ENCODE data around the gene TBC1D14.

Gene TBC1D14

GRCh38 chr4:7025040-7025602, 115.5 kb downstream of the TBC1D14 start:
- no peak overlapping the region for H3K27ac ChIP-seq

DNA sequence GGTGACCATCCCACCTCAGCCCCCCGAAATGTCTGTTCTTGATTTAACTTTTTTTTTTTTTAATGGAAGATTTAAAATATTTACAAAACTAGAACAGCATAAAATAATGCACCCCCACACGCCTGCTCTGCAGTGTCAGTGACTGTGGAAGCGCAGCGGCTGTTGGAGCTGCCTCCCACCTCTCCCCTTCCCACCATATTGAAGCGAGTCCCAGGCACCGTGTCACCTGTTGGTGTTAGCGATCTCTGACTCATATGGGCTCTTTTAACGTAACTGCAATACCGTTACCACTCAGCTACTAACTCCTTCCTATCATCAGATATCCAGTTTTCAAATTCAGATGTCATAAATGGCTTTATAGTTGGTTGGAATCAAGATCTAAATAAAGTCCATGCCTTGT, 116.5 kb downstream of the TBC1D14 start:
- no peak overlapping the region for H3K27ac ChIP-seq
- no peak for TF ChIP-seq ZFX (IDR thresholded peaks at IDR 0.05; ENCODE audit: borderline replicate concordance)
- TF ChIP-seq, protein P1, sequence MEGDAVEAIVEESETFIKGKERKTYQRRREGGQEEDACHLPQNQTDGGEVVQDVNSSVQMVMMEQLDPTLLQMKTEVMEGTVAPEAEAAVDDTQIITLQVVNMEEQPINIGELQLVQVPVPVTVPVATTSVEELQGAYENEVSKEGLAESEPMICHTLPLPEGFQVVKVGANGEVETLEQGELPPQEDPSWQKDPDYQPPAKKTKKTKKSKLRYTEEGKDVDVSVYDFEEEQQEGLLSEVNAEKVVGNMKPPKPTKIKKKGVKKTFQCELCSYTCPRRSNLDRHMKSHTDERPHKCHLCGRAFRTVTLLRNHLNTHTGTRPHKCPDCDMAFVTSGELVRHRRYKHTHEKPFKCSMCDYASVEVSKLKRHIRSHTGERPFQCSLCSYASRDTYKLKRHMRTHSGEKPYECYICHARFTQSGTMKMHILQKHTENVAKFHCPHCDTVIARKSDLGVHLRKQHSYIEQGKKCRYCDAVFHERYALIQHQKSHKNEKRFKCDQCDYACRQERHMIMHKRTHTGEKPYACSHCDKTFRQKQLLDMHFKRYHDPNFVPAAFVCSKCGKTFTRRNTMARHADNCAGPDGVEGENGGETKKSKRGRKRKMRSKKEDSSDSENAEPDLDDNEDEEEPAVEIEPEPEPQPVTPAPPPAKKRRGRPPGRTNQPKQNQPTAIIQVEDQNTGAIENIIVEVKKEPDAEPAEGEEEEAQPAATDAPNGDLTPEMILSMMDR (IDR thresholded peaks at IDR 0.05) = no peak

More at GRCh38 chr4:7025040-7025602, 115.5 kb downstream of the TBC1D14 start:
- no peak for TF ChIP-seq ZFX (IDR thresholded peaks at IDR 0.05; ENCODE audit: borderline replicate concordance)
- TF ChIP-seq, protein P1 (IDR thresholded peaks at IDR 0.05) = no peak

DNA sequence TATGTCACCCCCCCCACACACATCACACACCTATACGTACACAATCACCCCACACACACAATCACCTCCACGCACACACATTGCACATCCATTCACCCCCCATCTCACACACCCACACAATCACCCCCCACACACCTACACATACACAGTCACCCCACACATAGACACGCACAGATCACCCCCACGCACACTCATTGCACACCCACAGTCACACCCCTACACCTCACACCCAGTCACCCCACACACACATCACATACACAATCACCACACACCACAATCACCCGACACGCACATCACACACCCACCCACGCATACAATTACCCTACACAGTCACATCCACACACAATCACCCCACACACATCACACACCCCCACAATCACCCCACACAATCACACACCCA, 117.7 kb downstream of the TBC1D14 start:
- H3K27ac ChIP-seq = no peak overlapping the region
- no peak for TF ChIP-seq ZFX (IDR thresholded peaks at IDR 0.05; ENCODE audit: borderline replicate concordance)
- TF ChIP-seq, protein P1 (IDR thresholded peaks at IDR 0.05) = no peak

DNA sequence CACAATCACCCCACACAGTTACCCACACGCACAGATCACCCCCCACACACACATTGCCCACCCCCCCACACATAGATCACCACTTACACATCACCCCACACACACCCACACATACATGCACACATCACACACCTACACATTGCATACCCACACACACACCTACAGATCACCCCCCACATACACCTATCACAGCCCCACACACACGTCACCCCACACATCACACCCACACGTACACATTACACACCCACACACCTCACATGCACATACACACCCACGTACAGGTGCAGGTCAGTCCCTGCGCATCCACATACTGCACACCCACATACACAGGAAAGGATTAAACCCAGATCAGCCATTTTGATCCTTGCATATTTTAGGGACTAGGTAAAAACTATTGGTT, 118.3 kb downstream of the TBC1D14 start:
- TF ChIP-seq, protein P1 (IDR thresholded peaks at IDR 0.05) = no peak
- TF ChIP-seq ZFX (IDR thresholded peaks at IDR 0.05; ENCODE audit: borderline replicate concordance) = no peak
- H3K27ac ChIP-seq = no peak overlapping the region

- H3K27ac ChIP-seq = no peak overlapping the region
Measured at GRCh38 chr4:7029212-7029611, 119.6 kb downstream of the TBC1D14 start.

GRCh38 chr4:7029921-7030320, 120.3 kb downstream of the TBC1D14 start:
- TF ChIP-seq, protein P1 (IDR thresholded peaks at IDR 0.05) = no peak
- no peak for TF ChIP-seq ZFX (IDR thresholded peaks at IDR 0.05; ENCODE audit: borderline replicate concordance)
- no peak overlapping the region for H3K27ac ChIP-seq

More at GRCh38 chr4:7029212-7029611, 119.6 kb downstream of the TBC1D14 start:
- TF ChIP-seq, protein P1 (IDR thresholded peaks at IDR 0.05) = no peak
- TF ChIP-seq ZFX (IDR thresholded peaks at IDR 0.05; ENCODE audit: borderline replicate concordance) = no peak

DNA sequence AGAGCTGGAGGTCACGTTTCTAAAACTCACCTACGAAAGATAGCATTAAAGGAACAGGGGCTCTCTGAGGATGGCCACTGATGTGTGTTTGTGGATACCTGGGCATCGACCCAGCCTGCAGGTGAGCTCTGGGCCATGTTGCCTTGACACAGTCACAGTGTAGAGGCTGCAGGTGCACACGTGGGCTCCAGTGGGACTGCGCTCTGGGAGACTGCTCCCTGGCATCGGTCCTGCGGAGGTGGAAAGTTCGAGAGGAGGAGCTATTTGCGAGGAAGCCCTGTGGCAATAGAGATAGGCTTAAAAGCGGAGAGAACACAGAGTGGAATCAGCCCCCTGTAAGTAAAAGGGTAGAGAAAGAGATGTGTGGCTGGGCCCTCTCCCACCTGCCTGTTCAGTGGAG, 121.2 kb downstream of the TBC1D14 start:
- no peak overlapping the region for H3K27ac ChIP-seq
- no peak for TF ChIP-seq ZFX (IDR thresholded peaks at IDR 0.05; ENCODE audit: borderline replicate concordance)
